SK-N-MC (cell line): ENCODE data around the gene KCNK3.
"Not testable (repeated sequence)": the region's sequence is repeated elsewhere in the genome, so short reads cannot be mapped to it uniquely, and the experiment has no call there.

Source experiments
- DNase-seq: peaks from one replicate; pipeline ENCODE4 v3.0.0-alpha.2; 2011; ENCODE audit warnings: low read depth, low spot score
- H3K27ac ChIP-seq: fragments of 200-600 bp; sonication (generic); 2 replicates; pipeline ENCODE4 v1.5.1; 2016; ENCODE audit warnings: mixed run types
- H3K36me3 ChIP-seq: fragments of 200-600 bp; sonication (generic); 2 replicates; pipeline ENCODE4 v1.6.1; 2017; ENCODE audit warnings: antibody characterized with exemption, low read length, mixed read lengths; ENCODE audit not compliant: insufficient read depth
- H3K4me3 ChIP-seq: fragments of 200-600 bp; sonication (generic); 2 replicates; pipeline ENCODE4 v1.5.1; 2016
- H3K9ac ChIP-seq: fragments of 200-600 bp; sonication (generic); 2 replicates; pipeline ENCODE4 v1.8.0; 2017; ENCODE audit warnings: mixed run types, mixed read lengths; ENCODE audit not compliant: insufficient read length
- H3K9me3 ChIP-seq: fragments of 200-600 bp; sonication (generic); 2 replicates; pipeline ENCODE4 v1.6.1; 2017; ENCODE audit warnings: low read depth, mild to moderate bottlenecking, antibody characterized with exemption, low read length, moderate library complexity, mixed read lengths
- EZH2 ChIP-seq: fragments of 200-600 bp; sonication (generic); IDR thresholded peaks from one replicate; pipeline ENCODE4 v1.6.1; 2017; ENCODE audit warnings: antibody characterized with exemption
- FOXP2 ChIP-seq: optimal IDR thresholded peaks from 2 replicates; pipeline ENCODE3; 2011; ENCODE audit warnings: mild to moderate bottlenecking, moderate library complexity; ENCODE audit not compliant: insufficient read depth; ENCODE audit errors: extremely low read length, control extremely low read depth
- POLR2AphosphoS5 ChIP-seq: IDR thresholded peaks from 2 replicates; pipeline ENCODE4 v1.6.1; 2012; ENCODE audit warnings: mild to moderate bottlenecking, low read depth, low read length, borderline replicate concordance

KCNK3 gene

GRCh38 chr2:26757873-26758789 is 65.6 kb downstream of the KCNK3 start:
- no peak for DNase-seq
- no peak overlapping the region for H3K9ac ChIP-seq
- no peak overlapping the region for H3K4me3 ChIP-seq
- H3K36me3 ChIP-seq: no peaks in the 10 kb centered on the region
- TF ChIP-seq FOXP2 (no peak), POLR2AphosphoS5 (no peak), EZH2 (no peak)
- H3K9me3 ChIP-seq: no peaks in the 10 kb centered on the region
- H3K27ac ChIP-seq: no peak overlapping the region

DNA sequence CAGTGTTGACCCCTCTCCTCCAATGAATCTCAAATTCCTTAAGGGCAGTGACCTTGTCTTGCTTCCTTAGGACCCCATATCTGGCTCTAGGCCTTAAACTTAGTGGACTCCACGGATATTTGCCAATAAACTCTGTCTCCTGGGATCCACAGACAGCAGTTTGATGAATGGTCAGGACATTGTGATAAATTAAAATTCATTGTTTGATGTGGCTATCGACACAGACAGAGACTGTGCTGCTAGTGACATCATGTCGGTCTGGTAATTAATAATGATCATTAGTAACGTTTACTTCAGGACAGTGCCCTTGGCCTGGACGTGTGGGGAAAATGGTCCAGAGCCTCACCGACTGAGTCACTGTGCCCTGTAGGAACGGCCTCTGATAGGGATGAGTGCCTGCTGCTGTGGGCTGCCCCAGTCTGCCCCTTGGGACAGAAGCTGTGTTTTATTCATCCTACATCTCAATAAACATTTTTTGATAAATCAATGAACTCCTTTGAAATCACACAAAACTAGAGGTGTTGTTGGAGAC is 66.3 kb downstream of the KCNK3 start:
- no peak for TF ChIP-seq FOXP2
- TF ChIP-seq EZH2: no peak
- TF ChIP-seq POLR2AphosphoS5: no peak
- no peak for DNase-seq
- H3K9me3 ChIP-seq: no peaks in the 10 kb centered on the region
- H3K27ac ChIP-seq: no peak overlapping the region
- no peak overlapping the region for H3K9ac ChIP-seq
- no peaks in the 10 kb centered on the region for H3K36me3 ChIP-seq
- H3K4me3 ChIP-seq: no peak overlapping the region

GRCh38 chr2:26759845-26760244 is 67.3 kb downstream of the KCNK3 start:
- H3K27ac ChIP-seq: no peak overlapping the region
- DNase-seq: no peak
- H3K36me3 ChIP-seq: no peaks in the 10 kb centered on the region
- H3K9ac ChIP-seq: no peak overlapping the region
- TF ChIP-seq POLR2AphosphoS5: no peak
- TF ChIP-seq FOXP2: no peak
- TF ChIP-seq EZH2: no peak
- no peaks in the 10 kb centered on the region for H3K9me3 ChIP-seq
- H3K4me3 ChIP-seq: no peak overlapping the region

GRCh38 chr2:26760991-26761390 is 68.5 kb downstream of the KCNK3 start:
- not testable (repeated sequence) for H3K9ac ChIP-seq, DNase-seq, H3K4me3 ChIP-seq, H3K9me3 ChIP-seq, H3K36me3 ChIP-seq, H3K27ac ChIP-seq

DNA sequence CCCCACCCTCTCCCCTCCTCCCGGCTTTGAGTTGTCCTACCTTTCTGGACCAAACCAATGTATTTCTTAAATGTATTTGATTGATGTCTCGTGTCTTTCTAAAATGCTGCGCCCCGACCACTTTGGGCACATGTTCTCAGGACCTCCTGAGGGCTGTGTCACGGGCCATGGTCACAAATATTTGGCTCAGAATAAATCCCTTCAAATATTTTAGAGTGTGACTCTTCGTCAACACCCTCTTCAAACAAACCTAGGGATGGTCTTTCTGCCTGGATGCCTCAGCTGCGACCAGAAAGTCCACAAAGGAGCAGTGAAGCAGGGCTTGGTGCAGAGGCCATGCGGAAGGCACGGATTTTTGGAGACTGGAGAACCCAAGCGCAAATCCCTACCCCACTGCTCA is 70.5 kb downstream of the KCNK3 start:
- H3K9me3 ChIP-seq: no peaks in the 10 kb centered on the region
- no peak for DNase-seq
- no peak for TF ChIP-seq FOXP2
- TF ChIP-seq POLR2AphosphoS5: no peak
- no peak for TF ChIP-seq EZH2
- no peak overlapping the region for H3K9ac ChIP-seq
- H3K36me3 ChIP-seq: no peaks in the 10 kb centered on the region
- no peak overlapping the region for H3K27ac ChIP-seq
- no peak overlapping the region; the same call in 1 of the 2 replicates for H3K4me3 ChIP-seq

- Histone ChIP-seq H3K4me3 (peak within 1 kb of the TSS; percentile 88), H3K36me3 (no peaks in the 10 kb centered on the region), H3K9me3 (no peaks in the 10 kb centered on the region), H3K9ac (peak within 1 kb of the TSS; percentile 95), H3K27ac (no peak within 1 kb of the TSS)
- peak; percentile 72 for TF ChIP-seq POLR2AphosphoS5
- TF ChIP-seq FOXP2: no peak
- no peak for TF ChIP-seq EZH2
- no peak for DNase-seq
These were observed 71.8 kb downstream of the KCNK3 start, which contains the start of gene SLC35F6 for GRCh38 chr2:26764078-26764887. Gene SLC35F6, plus strand, starts transcription at chr2:26764284. Its CDS starts 66 bp downstream, at chr2:26764350.

DNA sequence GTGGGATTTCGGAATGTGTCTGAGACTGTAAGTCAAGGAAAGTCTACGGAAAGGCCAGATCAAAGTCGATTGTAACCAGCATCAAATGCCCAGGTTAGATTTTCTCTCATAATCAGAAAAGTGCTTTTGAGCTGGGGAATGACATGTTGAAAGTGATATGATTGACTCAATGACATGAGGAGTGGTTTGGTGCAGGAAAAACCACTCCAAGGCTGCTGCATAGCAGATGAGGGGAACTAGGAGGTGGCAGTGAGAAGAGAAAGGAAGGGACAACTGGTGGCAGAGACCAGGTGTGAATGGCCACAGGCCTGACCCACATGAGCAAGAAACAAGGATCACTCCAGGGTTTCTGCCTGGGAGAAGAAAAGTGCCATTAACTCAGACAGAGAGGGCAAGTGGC is 72.4 kb downstream of the KCNK3 start:
- H3K27ac ChIP-seq: no peak overlapping the region
- H3K9ac ChIP-seq: peak overlapping the region; percentile 95
- H3K36me3 ChIP-seq: no peaks in the 10 kb centered on the region
- DNase-seq: no peak
- TF ChIP-seq POLR2AphosphoS5 (no peak), FOXP2 (no peak)
- peak overlapping the region; percentile 88 for H3K4me3 ChIP-seq
- no peaks in the 10 kb centered on the region for H3K9me3 ChIP-seq

DNA sequence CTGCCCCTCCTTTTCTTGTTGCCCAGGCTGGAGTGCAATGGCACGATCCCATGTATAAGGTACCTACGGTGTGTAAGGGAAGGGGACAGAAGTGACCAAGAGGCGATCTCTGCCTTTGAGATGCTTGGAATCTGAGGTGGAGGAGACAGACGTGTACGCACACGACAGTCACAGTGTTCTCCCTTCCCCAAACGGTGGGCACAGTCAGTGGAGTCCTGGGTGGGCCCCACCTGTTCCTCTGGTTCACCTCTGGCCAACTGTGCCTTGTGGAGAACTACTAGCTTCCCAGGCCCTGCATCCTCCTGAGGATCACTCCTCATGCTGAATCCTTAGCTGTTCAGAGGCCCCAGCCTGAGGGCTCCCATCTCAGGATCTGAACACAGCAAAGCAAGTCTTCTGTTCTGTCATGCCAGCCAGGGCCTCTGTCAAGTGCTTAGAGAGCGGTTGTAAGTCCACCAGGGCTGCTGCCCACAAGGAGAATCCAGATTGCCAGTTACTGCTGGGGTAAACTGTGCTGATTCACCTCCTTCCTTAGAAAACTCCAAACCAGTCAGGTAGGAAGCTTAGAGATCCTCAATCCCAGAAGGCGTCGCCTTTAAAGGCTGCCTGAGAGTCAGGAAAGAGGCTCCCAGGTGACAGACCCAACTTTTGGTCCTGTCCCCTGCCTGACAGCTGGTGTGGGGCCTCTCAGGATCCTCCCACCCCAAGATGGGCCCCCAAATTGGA is 73.1 kb downstream of the KCNK3 start:
- TF ChIP-seq FOXP2 (no peak), POLR2AphosphoS5 (no peak), EZH2 (no peak)
- H3K9me3 ChIP-seq: no peaks in the 10 kb centered on the region
- no peak for DNase-seq
- H3K36me3 ChIP-seq: no peaks in the 10 kb centered on the region
- H3K27ac ChIP-seq: no peak overlapping the region
- peak overlapping the region; percentile 7 for H3K9ac ChIP-seq
- H3K4me3 ChIP-seq: peak overlapping the region; percentile 88
